ENCODE measurements around the gene KCNC3.

DNA sequence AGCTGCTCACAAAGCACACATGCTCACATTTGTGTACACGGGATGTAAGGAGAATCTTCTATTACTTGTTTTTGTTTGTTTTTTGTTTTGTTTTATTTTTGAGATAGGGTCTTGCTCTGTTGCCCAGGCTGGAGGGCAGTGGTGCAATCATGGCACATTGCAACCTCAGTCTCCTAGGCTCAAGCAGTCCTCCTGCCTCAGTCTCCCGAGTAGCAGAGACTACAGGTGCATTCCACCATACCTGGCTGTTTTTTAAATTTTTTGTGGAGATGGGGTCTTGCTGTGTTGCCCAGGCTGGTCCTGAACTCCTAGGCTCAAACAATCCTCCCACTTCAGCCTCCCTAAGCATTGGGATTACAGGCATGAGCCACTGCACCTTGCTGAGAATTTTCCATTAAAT lies 41.8 kb downstream of the KCNC3 start:
- TF ChIP-seq EP300 (IDR thresholded peaks at IDR 0.05), result no peak
- no peak for TF ChIP-seq CTCF (IDR thresholded peaks at IDR 0.05)
- TF ChIP-seq POLR2A (IDR thresholded peaks at IDR 0.05), result no peak
- TF ChIP-seq POLR2AphosphoS5 (IDR thresholded peaks at IDR 0.05), result no peak

Data from suprapubic skin (tissue), 4 donors.